NCI-H526 treated with DMSO at 0.1 percent for 48 hours (cell line): ENCODE measurements around the gene PUS10.
"Not testable (repeated sequence)": the region's sequence is repeated elsewhere in the genome, so short reads cannot be mapped to it uniquely, and the experiment has no call there.

Experiments
- DNase-seq: peaks from one replicate; lab custom pipeline; 2025; lab: John Stamatoyannopoulos, UW

Gene PUS10

DNA sequence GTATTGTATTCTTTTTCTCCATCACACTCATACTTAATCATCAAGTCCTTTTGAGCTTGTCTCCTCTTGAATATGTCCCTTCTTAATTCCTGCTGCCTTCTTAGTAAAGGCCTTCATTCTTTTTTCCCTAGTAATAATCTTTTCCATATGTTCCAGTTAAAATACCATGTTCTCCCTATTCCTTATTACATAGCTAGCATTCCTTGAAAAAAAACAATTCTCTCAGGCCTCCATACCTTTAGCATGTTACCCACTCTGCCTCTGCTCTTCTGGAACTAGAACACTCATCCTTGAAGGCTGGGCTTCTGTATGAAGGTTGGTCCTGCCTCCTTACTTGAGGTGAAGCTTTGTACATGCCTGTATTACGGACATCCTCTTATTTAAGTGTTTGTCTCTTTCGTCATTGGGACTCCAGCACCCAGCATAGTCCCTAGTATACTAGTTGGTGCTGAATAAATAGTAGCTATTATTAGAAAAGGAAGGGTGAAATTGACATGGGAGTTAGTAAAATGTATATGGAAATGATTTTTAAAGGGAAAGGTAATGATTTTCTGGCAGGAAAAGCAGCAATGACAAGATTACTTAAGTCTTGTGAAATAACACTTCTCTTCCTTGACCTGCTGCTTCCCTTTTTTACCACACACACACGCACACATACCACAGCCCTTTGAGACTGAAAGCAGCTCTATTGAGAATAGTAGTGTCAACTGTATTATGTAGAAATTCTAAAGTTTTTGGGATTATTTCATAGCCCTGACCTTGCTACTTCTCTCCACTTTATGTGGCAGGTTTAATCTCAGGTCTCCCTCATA is 91.1 kb downstream of the PUS10 start:
- DNase-seq: no peak

DNA sequence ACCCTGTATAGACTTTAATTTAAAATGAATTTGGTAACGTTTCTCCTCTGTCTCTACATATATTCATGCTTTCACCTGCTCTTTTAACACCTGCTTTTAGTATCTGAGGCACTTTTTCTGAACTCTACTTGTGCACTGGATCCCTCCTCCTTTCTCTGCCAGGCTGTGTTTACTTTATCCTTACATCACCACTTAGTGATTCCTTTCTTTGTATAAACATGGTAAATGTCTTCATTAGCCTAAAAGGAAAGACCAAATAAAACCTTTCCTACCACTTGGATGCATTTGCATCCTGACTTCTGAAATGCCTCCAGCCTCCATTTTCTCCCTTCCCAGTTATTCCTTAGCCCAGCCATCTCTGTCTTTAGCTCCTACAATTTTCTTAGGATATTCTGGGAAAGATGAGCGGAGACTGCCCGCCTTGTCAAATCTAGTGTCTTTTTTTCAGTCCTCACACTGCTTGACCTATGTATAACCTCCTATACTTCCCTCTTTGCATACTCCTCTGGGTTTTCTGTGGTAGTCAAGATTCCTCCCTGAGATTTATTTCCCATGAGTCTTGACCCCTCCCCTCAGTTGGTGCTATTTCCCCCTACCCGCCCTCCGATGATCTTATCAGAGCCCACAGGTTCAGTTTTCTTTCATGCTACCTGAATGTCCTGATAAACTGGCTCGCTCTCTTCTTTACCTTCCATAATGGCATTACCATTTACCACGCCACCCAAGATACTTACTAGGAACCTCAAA is 91.9 kb downstream of the PUS10 start:
- DNase-seq: peak; percentile 48

DNA sequence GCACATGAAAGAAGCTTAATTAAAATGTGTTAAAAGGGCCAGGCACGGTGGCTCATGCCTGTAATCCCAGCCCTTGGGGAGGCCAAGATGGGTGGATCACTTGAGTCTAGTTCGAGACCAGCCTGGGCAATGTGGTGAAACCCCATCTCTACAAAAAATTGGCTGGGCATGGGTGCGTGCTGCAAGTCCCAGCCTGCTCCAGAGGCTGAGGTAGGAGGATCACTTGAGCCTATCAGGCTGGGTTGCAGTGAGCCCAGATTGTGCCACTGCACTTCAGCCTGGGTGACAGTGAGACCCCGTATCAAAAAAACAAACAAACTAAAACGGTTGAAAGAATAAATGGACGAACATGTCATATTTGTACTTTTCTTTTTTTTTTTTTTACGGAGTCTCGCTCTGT is 110.7 kb downstream of the PUS10 start:
- no peak for DNase-seq

DNA sequence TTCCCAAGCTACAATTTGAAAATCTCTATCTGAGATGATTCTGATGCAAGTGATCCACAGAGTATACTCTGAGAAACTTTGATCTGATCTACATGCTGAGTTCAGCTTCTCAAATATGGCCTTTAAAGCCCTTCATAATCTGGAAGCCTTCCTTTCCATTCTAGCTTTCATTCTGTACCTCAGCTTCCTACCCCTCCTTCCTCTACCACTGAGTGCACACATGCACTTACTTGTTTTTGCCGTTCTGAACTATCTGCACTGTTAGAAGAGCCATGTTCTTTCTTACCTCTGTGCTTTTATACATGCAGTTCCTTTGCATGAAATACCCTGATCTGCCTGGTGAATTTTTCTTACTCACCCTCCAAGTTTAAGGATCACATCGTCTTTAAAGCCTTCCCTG is 111.7 kb downstream of the PUS10 start:
- DNase-seq: no peak

DNA sequence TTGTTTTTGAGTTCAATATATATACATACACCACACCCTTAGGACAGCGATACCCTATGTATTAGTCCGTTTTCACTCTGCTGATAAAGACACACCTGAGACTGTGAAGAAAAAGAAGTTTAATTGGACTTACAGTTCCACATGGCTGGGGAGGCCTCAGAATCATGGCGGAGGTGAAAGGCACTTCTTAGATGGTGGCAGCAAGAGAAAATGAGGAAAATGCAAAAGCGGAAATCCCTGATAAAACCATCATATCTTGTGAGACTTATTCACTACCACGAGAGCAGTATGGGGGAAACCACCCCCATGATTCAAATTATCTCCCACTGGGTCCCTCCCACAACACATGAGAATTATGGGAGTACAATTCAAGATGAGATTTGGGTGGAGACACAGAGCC is 112.2 kb downstream of the PUS10 start:
- DNase-seq: not testable (repeated sequence)

DNA sequence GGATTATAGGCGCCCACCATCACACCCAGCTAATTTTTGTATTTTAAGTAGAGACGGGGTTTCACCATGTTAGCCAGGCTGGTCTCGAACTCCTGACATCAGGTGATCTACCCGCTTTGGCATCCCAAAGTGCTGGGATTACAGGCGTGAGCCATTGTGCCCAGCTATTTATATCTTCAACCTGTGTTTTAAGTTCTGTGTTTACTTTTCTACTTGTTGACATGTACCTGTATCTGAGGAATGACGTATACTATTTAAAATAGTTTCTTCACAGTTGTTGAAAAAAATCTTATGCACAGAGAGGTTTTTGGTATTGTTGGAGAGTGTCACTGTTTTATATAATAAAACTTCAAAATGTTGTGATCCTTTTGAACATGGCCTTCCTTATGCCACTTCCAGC is 116.8 kb downstream of the PUS10 start:
- not testable (repeated sequence) for DNase-seq

DNA sequence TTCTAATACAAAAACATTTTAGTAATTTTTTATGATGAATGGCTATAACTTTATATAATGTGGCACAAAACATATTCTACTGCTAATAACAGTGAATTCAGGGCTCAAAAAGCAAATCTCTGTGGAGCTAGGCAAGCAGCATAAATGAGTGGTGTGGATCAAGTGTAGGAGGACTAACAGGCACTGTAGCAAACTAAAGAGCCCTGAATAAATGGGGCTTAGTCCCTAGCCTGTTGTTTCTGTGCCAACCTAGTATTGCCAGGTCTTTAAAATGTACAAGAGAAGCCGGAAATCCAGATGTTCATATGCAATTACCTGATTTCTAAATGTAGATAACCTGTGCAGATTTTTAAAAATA is 118.2 kb downstream of the PUS10 start:
- no peak for DNase-seq

DNA sequence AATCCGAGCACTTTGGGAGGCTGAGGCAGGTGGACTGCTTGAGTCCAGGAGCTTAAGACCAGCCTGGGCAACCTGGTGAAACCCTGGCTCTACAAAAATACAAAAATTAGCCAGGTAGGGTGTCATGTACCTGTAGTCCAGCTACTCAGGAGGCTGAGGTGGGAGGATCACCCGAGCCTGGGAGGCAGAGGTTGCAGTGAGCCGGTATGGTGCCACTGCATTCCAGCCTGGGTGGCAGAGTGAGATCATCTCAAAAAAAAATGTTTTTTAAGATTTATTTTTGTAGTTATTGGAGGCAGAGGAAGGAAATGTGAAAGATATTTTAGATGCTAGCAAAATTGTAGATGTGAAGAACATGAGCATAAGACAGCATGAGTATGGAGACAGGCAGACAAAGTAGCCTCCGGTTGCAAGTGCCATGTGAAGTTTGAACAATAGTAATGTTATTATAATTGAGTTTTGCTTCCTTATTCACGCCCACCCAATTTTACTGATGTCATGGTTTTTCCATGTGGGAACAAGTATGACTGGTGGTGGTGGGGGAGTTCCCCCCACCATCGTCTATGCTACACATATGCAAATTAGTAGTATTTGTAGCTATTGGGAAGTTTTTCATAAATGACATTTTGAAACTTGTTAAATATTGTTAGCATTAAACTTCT is 118.7 kb downstream of the PUS10 start:
- DNase-seq: no peak

DNA sequence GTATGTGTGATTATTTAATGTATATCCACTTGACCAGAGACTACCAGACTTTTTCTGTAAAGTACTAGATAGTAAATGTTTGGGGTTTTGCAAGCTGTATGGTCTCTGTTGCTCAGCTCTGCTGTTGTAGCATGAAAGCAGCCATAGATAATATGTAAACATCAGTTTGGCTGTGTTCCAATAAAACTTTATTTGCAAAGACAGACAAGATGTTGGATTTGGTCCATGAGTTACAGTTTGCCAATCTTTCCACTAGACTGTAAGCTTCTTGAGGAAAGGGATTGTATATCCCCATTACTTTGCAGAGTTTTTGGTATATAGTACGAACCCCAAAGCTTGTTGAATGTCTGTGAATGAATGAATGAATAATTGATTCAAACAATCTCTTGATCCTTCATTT is 119.5 kb downstream of the PUS10 start:
- no peak for DNase-seq
